ENCODE data around the gene MAPK8IP1.
"Not testable (repeated sequence)": the region's sequence is repeated elsewhere in the genome, so short reads cannot be mapped to it uniquely, and the experiment has no call there.

MAPK8IP1 gene

DNA sequence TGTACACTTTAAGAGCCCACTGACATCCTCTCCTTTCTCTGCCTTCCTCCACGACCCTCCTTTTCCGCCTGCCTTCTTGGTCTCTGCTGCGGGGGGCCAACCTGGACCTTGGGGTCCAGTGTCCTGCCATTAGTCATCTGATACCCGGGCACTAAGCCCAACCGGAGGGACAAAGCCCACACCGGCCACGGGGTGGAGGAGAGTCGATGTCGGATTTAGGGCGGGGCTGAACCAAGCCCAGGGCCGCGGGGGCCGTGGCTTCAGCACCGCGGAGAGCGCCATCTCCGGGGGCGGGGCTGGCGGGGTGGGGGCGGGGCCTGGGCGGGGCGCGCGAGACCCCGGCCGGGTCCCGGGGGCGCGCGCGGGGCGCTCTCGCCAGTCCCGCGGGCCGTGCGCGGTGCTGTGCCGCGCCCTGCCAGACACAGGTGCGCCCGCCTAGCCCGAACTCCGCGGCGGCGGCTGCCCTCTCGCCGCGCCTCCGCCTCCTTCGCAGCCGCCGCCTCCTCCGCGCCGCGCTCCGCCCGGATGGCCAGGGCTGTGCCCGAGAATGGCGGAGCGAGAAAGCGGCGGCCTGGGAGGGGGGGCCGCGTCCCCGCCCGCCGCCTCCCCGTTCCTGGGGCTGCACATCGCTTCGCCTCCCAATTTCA, at the start of gene MAPK8IP1:
TSS of gene MAPK8IP1 (plus strand) at position 378 of the 647 bp plus-strand sequence. CDS start at position 548, 170 bp downstream.
- no peak within 1 kb of the TSS for H3K27ac ChIP-seq
- H3K4me3 ChIP-seq = peak within 1 kb of the TSS; percentile 72
- no peak within 1 kb of the TSS for H3K9ac ChIP-seq (ENCODE audit: insufficient read length)
- TF ChIP-seq EZH2 (IDR thresholded peaks at IDR 0.05) (no peak), POLR2AphosphoS5 (IDR thresholded peaks at IDR 0.05; ENCODE audit: borderline replicate concordance, low read depth, low read length) (no peak), FOXP2 (optimal IDR thresholded peaks at IDR 0.05; ENCODE audit: control extremely low read depth, extremely low read length, insufficient read depth) (no peak)
- DNase-seq (ENCODE audit: low read depth, low spot score) = no peak
- H3K9me3 ChIP-seq (ENCODE audit: low read depth, low read length) = no peaks in the 10 kb centered on the region
- H3K36me3 ChIP-seq (ENCODE audit: insufficient read depth, low read length) = no peaks in the 10 kb centered on the region; the same call in 1 of the 2 replicates

DNA sequence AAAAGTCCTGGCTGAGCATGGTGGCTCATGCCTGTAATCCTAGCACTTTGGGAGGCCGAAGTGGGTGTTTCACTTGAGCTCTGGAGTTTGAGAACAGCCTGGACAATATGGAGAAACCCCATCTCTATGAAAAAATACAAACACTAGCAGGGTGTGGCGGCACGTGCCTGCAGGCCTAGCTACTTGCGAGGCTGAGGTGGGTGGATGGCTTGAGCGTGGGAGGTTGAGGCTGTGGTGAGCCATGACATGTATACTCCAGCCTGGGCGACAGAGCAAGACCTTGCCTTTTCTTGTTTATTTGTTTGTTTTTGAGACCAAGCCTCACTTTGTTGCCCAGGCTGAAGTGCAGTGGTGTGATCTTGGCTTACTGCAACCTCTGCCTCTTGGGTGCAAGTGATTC, 46.2 kb upstream of the MAPK8IP1 start:
- no peaks in the 10 kb centered on the region for H3K36me3 ChIP-seq (ENCODE audit: insufficient read depth, low read length)
- DNase-seq (ENCODE audit: low read depth, low spot score) = no peak
- H3K4me3 ChIP-seq = no peak overlapping the region
- TF ChIP-seq POLR2AphosphoS5 (IDR thresholded peaks at IDR 0.05; ENCODE audit: borderline replicate concordance, low read depth, low read length) (no peak), EZH2 (IDR thresholded peaks at IDR 0.05) (no peak), FOXP2 (optimal IDR thresholded peaks at IDR 0.05; ENCODE audit: control extremely low read depth, extremely low read length, insufficient read depth) (no peak)
- no peak overlapping the region for H3K27ac ChIP-seq
- no peaks in the 10 kb centered on the region for H3K9me3 ChIP-seq (ENCODE audit: low read depth, low read length)
- no peak overlapping the region for H3K9ac ChIP-seq (ENCODE audit: insufficient read length)

DNA sequence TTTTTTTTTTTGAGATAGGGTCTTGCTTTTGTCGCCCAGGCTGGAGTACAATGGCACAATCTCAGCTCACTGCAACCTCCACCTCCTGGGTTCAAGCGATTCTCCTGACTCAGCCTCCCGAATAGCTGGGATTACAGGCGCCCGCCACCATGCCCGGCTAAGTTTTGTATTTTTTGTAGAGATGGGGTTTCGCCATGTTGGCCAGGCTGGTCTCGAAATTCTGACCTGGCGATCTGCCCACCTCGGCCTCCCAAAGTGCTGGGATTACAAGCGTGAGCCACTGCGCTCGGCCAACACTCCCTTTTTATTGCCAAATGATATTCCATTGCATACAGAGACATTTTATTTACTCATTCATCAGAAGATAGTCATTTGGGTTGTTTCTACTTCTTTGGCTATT, 45.2 kb upstream of the MAPK8IP1 start:
- H3K4me3 ChIP-seq; H3K36me3 ChIP-seq (ENCODE audit: insufficient read depth, low read length); DNase-seq (ENCODE audit: low read depth, low spot score); H3K9me3 ChIP-seq (ENCODE audit: low read depth, low read length); H3K9ac ChIP-seq (ENCODE audit: insufficient read length); H3K27ac ChIP-seq: not testable (repeated sequence)

DNA sequence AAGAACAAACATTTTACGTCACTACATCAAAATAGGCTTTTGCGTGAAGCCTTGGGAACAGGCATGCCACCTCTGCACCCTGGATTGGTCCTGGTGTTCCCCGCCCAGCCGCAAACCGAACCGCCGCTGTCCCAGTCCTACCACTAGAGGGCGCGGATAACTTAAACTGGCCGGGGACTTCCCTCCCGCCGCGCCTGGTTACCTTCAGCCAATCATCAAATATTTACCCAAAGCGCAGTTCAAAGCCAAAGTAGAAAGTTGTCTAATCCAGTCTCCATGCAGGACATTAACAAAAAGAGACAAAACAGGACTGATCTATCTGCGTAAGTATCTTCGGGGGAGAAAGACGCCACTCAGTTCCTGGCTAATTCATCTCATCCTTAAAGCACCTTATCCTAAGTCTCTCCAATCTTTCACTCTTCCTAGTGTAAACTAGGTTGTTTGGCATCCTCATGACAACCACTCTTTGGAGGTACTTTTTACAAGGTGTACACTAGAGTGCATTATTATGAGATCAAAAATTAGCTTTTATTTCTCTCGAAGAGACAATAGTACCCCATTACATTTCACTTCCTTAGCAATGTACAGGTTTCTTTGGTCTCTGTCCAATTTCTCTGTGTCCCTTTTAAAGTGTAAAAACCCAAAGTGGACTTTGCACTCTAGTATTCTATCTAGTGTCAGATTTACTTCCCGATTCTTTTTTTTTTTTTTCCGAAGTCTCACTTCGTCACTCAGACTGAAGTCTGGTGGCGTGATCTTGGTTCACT, 42.1 kb upstream of the MAPK8IP1 start:
- peak; percentile 40 for DNase-seq (ENCODE audit: low read depth, low spot score)
- Histone ChIP-seq H3K36me3 (ENCODE audit: insufficient read depth, low read length) (no peaks in the 10 kb centered on the region), H3K9ac (ENCODE audit: insufficient read length) (no peak overlapping the region), H3K27ac (no peak overlapping the region), H3K9me3 (ENCODE audit: low read depth, low read length) (no peaks in the 10 kb centered on the region), H3K4me3 (no peak overlapping the region)
- TF ChIP-seq POLR2AphosphoS5 (IDR thresholded peaks at IDR 0.05; ENCODE audit: borderline replicate concordance, low read depth, low read length) (no peak), FOXP2 (optimal IDR thresholded peaks at IDR 0.05; ENCODE audit: control extremely low read depth, extremely low read length, insufficient read depth) (no peak), EZH2 (IDR thresholded peaks at IDR 0.05) (no peak)

GRCh38 chr11:45844822-45845578, 40.5 kb upstream of the MAPK8IP1 start:
- no peak for TF ChIP-seq POLR2AphosphoS5 (IDR thresholded peaks at IDR 0.05; ENCODE audit: borderline replicate concordance, low read depth, low read length)
- no peak for TF ChIP-seq FOXP2 (optimal IDR thresholded peaks at IDR 0.05; ENCODE audit: control extremely low read depth, extremely low read length, insufficient read depth)
- TF ChIP-seq EZH2 (IDR thresholded peaks at IDR 0.05) = no peak
- no peaks in the 10 kb centered on the region for H3K36me3 ChIP-seq (ENCODE audit: insufficient read depth, low read length)
- no peak overlapping the region for H3K9ac ChIP-seq (ENCODE audit: insufficient read length)
- H3K4me3 ChIP-seq = no peak overlapping the region
- H3K27ac ChIP-seq = no peak overlapping the region
- DNase-seq (ENCODE audit: low read depth, low spot score) = no peak
- no peaks in the 10 kb centered on the region for H3K9me3 ChIP-seq (ENCODE audit: low read depth, low read length)

DNA sequence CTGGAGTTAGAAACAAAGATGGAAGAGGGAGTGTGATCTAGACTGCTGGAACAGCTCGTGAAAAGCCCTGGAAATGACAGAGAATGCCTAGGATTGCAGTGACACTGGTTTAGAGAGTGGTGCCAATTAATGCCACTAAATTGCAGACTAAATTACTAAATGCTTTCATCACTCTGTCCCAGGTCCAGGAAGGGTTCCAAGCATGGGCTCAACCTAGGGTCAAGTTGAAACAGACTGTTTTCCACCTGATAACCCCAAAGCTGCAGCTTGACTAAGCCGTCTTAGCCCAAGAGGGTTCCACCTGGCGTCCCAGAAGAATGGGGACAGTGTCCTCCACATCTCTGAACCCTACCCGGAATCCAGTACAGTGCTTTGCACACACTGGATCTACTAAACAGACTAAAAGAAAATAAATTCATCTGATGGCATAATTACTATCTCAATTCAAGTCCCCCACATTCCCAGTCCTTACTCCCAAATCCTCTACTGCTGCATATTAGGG, 39.2 kb upstream of the MAPK8IP1 start:
- no peak for DNase-seq (ENCODE audit: low read depth, low spot score)
- H3K36me3 ChIP-seq (ENCODE audit: insufficient read depth, low read length) = no peaks in the 10 kb centered on the region
- no peak overlapping the region for H3K9ac ChIP-seq (ENCODE audit: insufficient read length)
- no peak overlapping the region for H3K27ac ChIP-seq
- no peaks in the 10 kb centered on the region for H3K9me3 ChIP-seq (ENCODE audit: low read depth, low read length)
- TF ChIP-seq EZH2 (IDR thresholded peaks at IDR 0.05) (no peak), POLR2AphosphoS5 (IDR thresholded peaks at IDR 0.05; ENCODE audit: borderline replicate concordance, low read depth, low read length) (no peak), FOXP2 (optimal IDR thresholded peaks at IDR 0.05; ENCODE audit: control extremely low read depth, extremely low read length, insufficient read depth) (no peak)
- no peak overlapping the region for H3K4me3 ChIP-seq

DNA sequence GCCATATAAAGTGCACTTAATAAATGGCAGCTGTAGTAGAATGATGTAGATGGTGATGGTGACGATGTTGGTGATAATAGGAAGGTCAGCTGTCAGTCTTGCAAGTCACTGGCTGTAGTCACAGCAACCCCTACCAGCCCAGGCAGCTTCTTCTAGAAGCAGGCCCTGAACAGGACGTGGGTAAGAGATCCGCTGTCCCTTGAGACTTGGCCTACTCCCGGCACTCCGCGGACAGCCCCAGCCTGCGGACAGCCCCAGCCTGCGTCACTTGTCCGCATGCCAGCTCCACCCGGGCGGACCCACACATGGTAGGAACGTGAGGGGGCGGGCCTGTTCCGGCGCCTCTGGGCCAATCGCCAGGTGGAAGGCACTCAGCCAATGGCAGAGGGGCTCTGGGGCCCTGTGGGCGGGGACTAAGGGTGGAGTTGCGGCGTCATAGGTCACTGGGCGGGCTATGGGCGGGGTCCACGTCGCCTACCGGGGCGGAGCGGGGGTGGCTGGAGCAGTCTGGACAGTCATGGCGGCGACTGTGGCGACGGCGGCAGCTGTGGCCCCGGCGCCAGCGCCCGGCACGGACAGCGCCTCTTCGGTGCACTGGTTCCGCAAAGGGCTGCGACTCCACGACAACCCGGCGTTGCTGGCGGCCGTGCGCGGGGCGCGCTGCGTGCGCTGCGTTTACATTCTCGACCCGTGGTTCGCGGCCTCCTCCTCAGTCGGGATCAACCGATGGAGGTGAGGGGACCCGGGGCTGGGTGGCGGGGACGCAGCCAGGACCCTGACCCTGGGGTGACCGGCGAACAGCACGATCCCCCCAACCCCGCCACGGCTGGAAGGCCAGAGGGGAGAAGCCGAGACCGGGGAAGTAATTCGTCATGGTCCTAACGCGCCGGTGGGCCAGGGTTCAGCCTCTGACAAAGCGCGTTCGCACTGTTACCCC, 38.2 kb upstream of the MAPK8IP1 start, which contains the start of gene CRY2:
TSS of gene CRY2 (plus strand) at position 502 of the 937 bp plus-strand sequence. CDS start at position 518, 16 bp downstream.
- peak within 1 kb of the TSS; percentile 75 for H3K9ac ChIP-seq (ENCODE audit: insufficient read length)
- no peaks in the 10 kb centered on the region for H3K9me3 ChIP-seq (ENCODE audit: low read depth, low read length)
- no peaks in the 10 kb centered on the region for H3K36me3 ChIP-seq (ENCODE audit: insufficient read depth, low read length)
- DNase-seq (ENCODE audit: low read depth, low spot score) = peak; percentile 75
- peak within 1 kb of the TSS; percentile 95 for H3K4me3 ChIP-seq
- TF ChIP-seq FOXP2 (optimal IDR thresholded peaks at IDR 0.05; ENCODE audit: control extremely low read depth, extremely low read length, insufficient read depth) = peak; percentile 23
- TF ChIP-seq EZH2 (IDR thresholded peaks at IDR 0.05) = no peak
- peak; percentile 85 for TF ChIP-seq POLR2AphosphoS5 (IDR thresholded peaks at IDR 0.05; ENCODE audit: borderline replicate concordance, low read depth, low read length)
- H3K27ac ChIP-seq = no peak within 1 kb of the TSS

Measured in SK-N-MC (cell line).